Liver (tissue), 3 donors: ENCODE measurements around the gene FOXN4.

ENCODE experiments used
- EGR1 ChIP-seq, 2 donors: IDR thresholded peaks; 2 replicates each; pipeline ENCODE4 v1.6.1; 2016 to 2018; ENCODE audit warnings: antibody characterized with exemption in 2 of 2, low read depth in 2 of 2
- GABPA ChIP-seq, 2 donors: IDR thresholded peaks in 1 of 2; conservative IDR thresholded peaks in 1 of 2; 2 replicates each; pipeline ENCODE4 v1.6.1; 2016; ENCODE audit warnings: antibody characterized with exemption in 2 of 2, mild to moderate bottlenecking in 1 of 2, moderate library complexity in 1 of 2
- HNF4A ChIP-seq, 2 donors: conservative IDR thresholded peaks; 2 replicates each; pipeline ENCODE4 v1.6.1; 2016; ENCODE audit warnings: antibody characterized with exemption in 2 of 2, mild to moderate bottlenecking in 2 of 2
- JUND ChIP-seq, 2 donors: IDR thresholded peaks; 2 replicates each; pipeline ENCODE4 v1.6.1; 2016; ENCODE audit warnings: antibody characterized with exemption in 2 of 2
- RAD21 ChIP-seq, 2 donors: IDR thresholded peaks; 2 replicates each; pipeline ENCODE4 v1.6.1; 2016; ENCODE audit warnings: antibody characterized with exemption in 2 of 2, mild to moderate bottlenecking in 2 of 2
- RXRA ChIP-seq, 2 donors: IDR thresholded peaks; 2 replicates each; pipeline ENCODE4 v1.6.1; 2017 to 2018; ENCODE audit warnings: antibody characterized with exemption in 2 of 2, mild to moderate bottlenecking in 1 of 2
- SP1 ChIP-seq: IDR thresholded peaks from 2 replicates; pipeline ENCODE4 v1.6.1; 2018; ENCODE audit warnings: antibody characterized with exemption, mild to moderate bottlenecking
- TAF1 ChIP-seq: conservative IDR thresholded peaks from 2 replicates; pipeline ENCODE4 v1.6.1; 2016; ENCODE audit warnings: antibody characterized with exemption, mild to moderate bottlenecking
- YY1 ChIP-seq: IDR thresholded peaks from 2 replicates; pipeline ENCODE4 v1.6.1; 2016; ENCODE audit warnings: antibody characterized with exemption, mild to moderate bottlenecking
- TF ChIP-seq, protein P1 (sequence below): IDR thresholded peaks from 2 replicates; pipeline ENCODE4 v1.6.1; 2016; ENCODE audit warnings: antibody characterized with exemption
- TF ChIP-seq, protein P2 (sequence below): fragments of 150-350 bp; IDR thresholded peaks from 2 replicates; pipeline ENCODE4 v1.5.1; 2017; ENCODE audit warnings: improper control_type of control experiment, low read depth, low read length; ENCODE audit not compliant: missing input control
- TF ChIP-seq, protein P3 (sequence below): IDR thresholded peaks from 2 replicates; pipeline ENCODE4 v1.6.1; 2016; ENCODE audit warnings: antibody characterized with exemption, mild to moderate bottlenecking
- donor health status: healthy.
- donor health status: healthy.

DNA sequence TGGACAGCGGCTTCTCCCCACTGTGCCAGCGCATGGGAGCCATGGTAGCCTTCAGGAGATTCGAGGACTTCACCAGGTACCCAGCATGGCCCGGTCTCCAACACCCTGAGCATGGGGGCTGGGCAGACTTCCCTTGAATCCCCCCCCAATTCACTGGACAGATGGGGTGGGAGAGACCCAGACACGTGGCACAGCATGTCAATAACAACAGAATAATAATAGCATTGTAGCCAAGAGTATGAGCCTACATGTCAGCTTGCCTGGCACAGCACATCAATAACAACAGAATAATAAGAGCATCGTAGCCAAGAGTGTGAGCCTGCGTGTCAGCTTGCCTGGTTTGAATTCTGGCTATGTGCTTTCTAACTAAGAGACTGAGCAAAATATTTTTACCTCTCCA is 76.4 kb downstream of the FOXN4 start:
- TF ChIP-seq, protein P1, sequence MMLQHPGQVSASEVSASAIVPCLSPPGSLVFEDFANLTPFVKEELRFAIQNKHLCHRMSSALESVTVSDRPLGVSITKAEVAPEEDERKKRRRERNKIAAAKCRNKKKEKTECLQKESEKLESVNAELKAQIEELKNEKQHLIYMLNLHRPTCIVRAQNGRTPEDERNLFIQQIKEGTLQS: no peak
- TF ChIP-seq, protein P2, sequence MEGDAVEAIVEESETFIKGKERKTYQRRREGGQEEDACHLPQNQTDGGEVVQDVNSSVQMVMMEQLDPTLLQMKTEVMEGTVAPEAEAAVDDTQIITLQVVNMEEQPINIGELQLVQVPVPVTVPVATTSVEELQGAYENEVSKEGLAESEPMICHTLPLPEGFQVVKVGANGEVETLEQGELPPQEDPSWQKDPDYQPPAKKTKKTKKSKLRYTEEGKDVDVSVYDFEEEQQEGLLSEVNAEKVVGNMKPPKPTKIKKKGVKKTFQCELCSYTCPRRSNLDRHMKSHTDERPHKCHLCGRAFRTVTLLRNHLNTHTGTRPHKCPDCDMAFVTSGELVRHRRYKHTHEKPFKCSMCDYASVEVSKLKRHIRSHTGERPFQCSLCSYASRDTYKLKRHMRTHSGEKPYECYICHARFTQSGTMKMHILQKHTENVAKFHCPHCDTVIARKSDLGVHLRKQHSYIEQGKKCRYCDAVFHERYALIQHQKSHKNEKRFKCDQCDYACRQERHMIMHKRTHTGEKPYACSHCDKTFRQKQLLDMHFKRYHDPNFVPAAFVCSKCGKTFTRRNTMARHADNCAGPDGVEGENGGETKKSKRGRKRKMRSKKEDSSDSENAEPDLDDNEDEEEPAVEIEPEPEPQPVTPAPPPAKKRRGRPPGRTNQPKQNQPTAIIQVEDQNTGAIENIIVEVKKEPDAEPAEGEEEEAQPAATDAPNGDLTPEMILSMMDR: no peak
- TF ChIP-seq RXRA (IDR thresholded peaks at IDR 0.05) (no peak), YY1 (no peak), SP1 (no peak), JUND (IDR thresholded peaks at IDR 0.05) (no peak), GABPA (IDR thresholded peaks at IDR 0.05 in 1 of 2, conservative IDR thresholded peaks at IDR 0.05 in 1 of 2) (no peak), TAF1 (no peak), RAD21 (IDR thresholded peaks at IDR 0.05) (no peak), HNF4A (conservative IDR thresholded peaks at IDR 0.05) (no peak), EGR1 (IDR thresholded peaks at IDR 0.05; ENCODE audit: low read depth in 2 of 2) (no peak)
- TF ChIP-seq, protein P3, sequence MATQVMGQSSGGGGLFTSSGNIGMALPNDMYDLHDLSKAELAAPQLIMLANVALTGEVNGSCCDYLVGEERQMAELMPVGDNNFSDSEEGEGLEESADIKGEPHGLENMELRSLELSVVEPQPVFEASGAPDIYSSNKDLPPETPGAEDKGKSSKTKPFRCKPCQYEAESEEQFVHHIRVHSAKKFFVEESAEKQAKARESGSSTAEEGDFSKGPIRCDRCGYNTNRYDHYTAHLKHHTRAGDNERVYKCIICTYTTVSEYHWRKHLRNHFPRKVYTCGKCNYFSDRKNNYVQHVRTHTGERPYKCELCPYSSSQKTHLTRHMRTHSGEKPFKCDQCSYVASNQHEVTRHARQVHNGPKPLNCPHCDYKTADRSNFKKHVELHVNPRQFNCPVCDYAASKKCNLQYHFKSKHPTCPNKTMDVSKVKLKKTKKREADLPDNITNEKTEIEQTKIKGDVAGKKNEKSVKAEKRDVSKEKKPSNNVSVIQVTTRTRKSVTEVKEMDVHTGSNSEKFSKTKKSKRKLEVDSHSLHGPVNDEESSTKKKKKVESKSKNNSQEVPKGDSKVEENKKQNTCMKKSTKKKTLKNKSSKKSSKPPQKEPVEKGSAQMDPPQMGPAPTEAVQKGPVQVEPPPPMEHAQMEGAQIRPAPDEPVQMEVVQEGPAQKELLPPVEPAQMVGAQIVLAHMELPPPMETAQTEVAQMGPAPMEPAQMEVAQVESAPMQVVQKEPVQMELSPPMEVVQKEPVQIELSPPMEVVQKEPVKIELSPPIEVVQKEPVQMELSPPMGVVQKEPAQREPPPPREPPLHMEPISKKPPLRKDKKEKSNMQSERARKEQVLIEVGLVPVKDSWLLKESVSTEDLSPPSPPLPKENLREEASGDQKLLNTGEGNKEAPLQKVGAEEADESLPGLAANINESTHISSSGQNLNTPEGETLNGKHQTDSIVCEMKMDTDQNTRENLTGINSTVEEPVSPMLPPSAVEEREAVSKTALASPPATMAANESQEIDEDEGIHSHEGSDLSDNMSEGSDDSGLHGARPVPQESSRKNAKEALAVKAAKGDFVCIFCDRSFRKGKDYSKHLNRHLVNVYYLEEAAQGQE: no peak
